Lower leg skin (tissue), 3 donors: Measurements from ENCODE around the gene MAP6.

Source experiments
- POLR2A ChIP-seq, 2 donors: fragments of 450-650 bp; IDR thresholded peaks; one replicate each; pipeline ENCODE4 v1.6.1; 2016 to 2017; ENCODE audit warnings: antibody characterized with exemption in 2 of 2, mild to moderate bottlenecking in 1 of 2, moderate library complexity in 1 of 2
- TF ChIP-seq, protein P1 (sequence below), 3 donors: fragments of 450-650 bp; IDR thresholded peaks; one replicate each; pipeline ENCODE4 v1.5.1; 2016; ENCODE audit warnings: antibody characterized with exemption in 3 of 3, mild to moderate bottlenecking in 3 of 3, moderate library complexity in 2 of 3

DNA sequence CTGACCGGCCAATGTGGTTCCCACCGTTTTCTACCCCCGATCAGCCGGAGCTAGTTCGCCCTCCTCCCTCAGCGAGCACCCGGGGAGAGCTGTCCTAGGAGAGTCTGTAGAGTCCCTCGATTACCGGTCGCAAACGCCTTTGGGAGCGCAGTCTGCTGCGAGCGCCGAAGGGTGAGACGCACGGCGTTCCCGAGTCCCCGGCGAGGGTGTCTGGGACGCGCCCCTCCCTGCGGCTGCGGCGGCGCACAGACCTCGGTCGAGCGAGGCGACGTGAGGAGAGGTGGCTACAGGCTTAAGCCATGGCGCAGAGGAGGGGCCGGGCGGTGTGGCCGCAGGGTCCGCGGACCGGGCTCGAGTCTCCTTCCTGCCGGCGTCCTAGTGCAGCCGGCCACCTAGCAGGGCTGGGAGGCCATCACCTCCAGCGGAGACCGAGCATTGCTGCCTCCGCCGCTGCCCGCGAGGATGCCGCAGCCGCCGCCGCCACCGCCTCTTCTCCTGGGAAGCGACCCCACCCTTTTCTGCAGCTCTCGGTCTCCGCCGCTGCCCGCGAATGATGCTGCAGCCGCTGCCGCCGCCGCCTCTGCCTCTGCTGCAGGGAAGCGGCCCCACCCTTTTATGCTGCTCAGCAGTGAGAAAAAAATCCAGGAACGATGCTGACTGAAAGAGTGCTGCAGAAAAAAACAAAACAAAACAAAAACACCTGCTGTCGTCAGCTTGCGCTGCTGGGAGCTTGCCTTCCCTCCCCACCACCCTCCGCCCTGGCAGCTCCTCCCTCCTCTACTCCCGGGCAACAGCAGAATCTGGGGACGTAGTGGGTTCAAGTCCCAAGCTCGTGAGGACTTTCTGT is at the start of gene MAP6:
- TF ChIP-seq, protein P1, sequence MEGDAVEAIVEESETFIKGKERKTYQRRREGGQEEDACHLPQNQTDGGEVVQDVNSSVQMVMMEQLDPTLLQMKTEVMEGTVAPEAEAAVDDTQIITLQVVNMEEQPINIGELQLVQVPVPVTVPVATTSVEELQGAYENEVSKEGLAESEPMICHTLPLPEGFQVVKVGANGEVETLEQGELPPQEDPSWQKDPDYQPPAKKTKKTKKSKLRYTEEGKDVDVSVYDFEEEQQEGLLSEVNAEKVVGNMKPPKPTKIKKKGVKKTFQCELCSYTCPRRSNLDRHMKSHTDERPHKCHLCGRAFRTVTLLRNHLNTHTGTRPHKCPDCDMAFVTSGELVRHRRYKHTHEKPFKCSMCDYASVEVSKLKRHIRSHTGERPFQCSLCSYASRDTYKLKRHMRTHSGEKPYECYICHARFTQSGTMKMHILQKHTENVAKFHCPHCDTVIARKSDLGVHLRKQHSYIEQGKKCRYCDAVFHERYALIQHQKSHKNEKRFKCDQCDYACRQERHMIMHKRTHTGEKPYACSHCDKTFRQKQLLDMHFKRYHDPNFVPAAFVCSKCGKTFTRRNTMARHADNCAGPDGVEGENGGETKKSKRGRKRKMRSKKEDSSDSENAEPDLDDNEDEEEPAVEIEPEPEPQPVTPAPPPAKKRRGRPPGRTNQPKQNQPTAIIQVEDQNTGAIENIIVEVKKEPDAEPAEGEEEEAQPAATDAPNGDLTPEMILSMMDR (IDR thresholded peaks at IDR 0.05): no peak
- no peak for TF ChIP-seq POLR2A (IDR thresholded peaks at IDR 0.05)
